Measurements from ENCODE around the gene LRP1B.

- TF ChIP-seq POLR2A (IDR thresholded peaks at IDR 0.05; ENCODE audit: low read depth, low read length), result no peak
- no peak for TF ChIP-seq TAF1 (IDR thresholded peaks at IDR 0.05; ENCODE audit: borderline replicate concordance, low read depth, low read length)
Observed at GRCh38 chr2:141329964-141330363, 800.9 kb downstream of the LRP1B start.
